ENCODE results near the gene CCDC3. TPM values are rescaled to one million over a fixed set of nuclear protein-coding genes. Genes with fewer than 3 reads are reported as not detected.

CCDC3 gene
- total and polyA plus RNA-seq, 2 of the 8 experiments (the other 6 are each of a cell fraction or from before 2014, with no cell fraction given) = 3.4 to 3.7 TPM

DNA sequence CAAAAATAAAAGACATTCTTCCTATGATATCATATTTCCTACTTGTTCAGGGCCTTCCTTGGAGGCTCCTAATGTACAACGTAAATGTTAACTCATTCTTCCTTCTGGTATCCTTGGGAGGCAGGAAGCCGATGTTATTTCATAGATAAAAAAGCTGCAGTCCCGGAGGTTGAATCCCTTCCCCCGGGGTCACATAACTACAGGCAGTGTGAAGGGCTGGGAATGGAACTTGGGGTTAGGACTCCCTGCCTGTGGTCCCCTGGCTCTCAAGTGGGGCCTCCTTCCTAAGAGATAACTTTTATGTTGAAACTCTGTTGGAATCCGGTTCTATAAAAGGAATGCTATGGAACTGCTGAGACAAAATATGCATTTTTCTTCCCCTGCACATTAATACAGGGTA, 14.9 kb upstream of the CCDC3 start:
- Histone ChIP-seq H3K27me3 (replicated peaks in 1 of 4; ENCODE audit: control insufficient read depth in 3 of 4, extremely low read depth in 1 of 4, insufficient read depth in 3 of 4, low read length in 3 of 4) (no peaks in the 10 kb centered on the region), H2AFZ (ENCODE audit: low read length) (no peak overlapping the region), H3K27ac (ENCODE audit: low read depth, low read length) (no peak overlapping the region), H3K4me2 (ENCODE audit: insufficient read depth in 1 of 2, low read depth in 2 of 2, low read length in 2 of 2) (no peak overlapping the region; a peak in 1 of 4 replicates), H2BK15ac (ENCODE audit: low read length) (no peak overlapping the region), H2BK20ac (ENCODE audit: low read length) (no peak overlapping the region), H3K79me2 (ENCODE audit: control insufficient read depth in 1 of 2, insufficient read depth in 2 of 2, low read length in 2 of 2) (no peaks in the 10 kb centered on the region), H3K4me1 (replicated peaks in 1 of 4; ENCODE audit: control insufficient read depth in 3 of 4, insufficient read depth in 4 of 4, low read length in 3 of 4) (no peaks in the 10 kb centered on the region), H3K56ac (replicated peaks; ENCODE audit: insufficient read length, low read depth, low read length) (no peak overlapping the region), H3K14ac (ENCODE audit: insufficient read length) (no peak overlapping the region), H2AK5ac (ENCODE audit: low read depth, low read length) (no peak overlapping the region), H3K36me3 (ENCODE audit: control insufficient read depth in 2 of 4, insufficient read depth in 4 of 4, low read length in 3 of 4) (no peaks in the 10 kb centered on the region), H3K18ac (ENCODE audit: extremely low read depth, low read length) (no peak overlapping the region), H3K23me2 (ENCODE audit: low read depth, low read length) (no peaks in the 10 kb centered on the region), H4K8ac (ENCODE audit: extremely low read depth, insufficient read depth, low read length) (no peak overlapping the region), H3K9me3 (ENCODE audit: insufficient read depth in 2 of 2, low read depth in 1 of 2, low read length in 1 of 2) (no peaks in the 10 kb centered on the region), H2BK12ac (ENCODE audit: low read depth, low read length) (no peak overlapping the region), H3K4me3 (ENCODE audit: extremely low read depth in 1 of 4, insufficient read depth in 2 of 4, low read depth in 3 of 4, low read length in 4 of 4) (no peak overlapping the region), H2BK120ac (replicated peaks; ENCODE audit: low read depth, low read length) (no peak overlapping the region), H3K9ac (replicated peaks in 1 of 4; ENCODE audit: extremely low read depth in 1 of 4, low read depth in 3 of 4, low read length in 3 of 4) (no peak overlapping the region), H3K79me1 (ENCODE audit: low read depth, low read length) (no peaks in the 10 kb centered on the region), H2BK5ac (ENCODE audit: low read depth, low read length) (no peak overlapping the region), H4K5ac (ENCODE audit: insufficient read length, low read depth, low read length) (no peak overlapping the region), H3K4ac (replicated peaks; ENCODE audit: insufficient read length, low read depth, low read length) (no peak overlapping the region), H4K91ac (replicated peaks; ENCODE audit: insufficient read length, low read length) (no peak overlapping the region), H4K20me1 (replicated peaks in 1 of 2; ENCODE audit: control insufficient read depth in 1 of 2, insufficient read depth in 2 of 2, low read length in 2 of 2) (no peaks in the 10 kb centered on the region), H3K23ac (ENCODE audit: insufficient read length) (no peak overlapping the region)
- FAIRE-seq (no peak), DNase-seq (ENCODE audit: low read depth in 1 of 2, low spot score in 2 of 2) (no peak)
- ChIA-PET POLR2A (ENCODE audit: partially characterized antibody) (no interaction called here), CTCF (ENCODE audit: partially characterized antibody) (interaction anchor here (0.6 to 1.8 kb wide), 2 partner anchors 113 to 114 kb away, joined by 3 to 6 read pairs; no protein-coding TSS in a partner anchor)
- 75% methylated on average over 5 of the region's 5 CpGs; no CpG with 5 or more reads in 1 of the 2 experiments for WGBS, 2 experiments (ENCODE audit: extremely low coverage in 1 of 2, insufficient coverage in 1 of 2, insufficient read length in 1 of 2, insufficient replicate concordance in 2 of 2, low coverage in 1 of 2, low lambda C conversion rate in 2 of 2, missing lambda C conversion rate in 1 of 2)
- TF ChIP-seq BRCA1 (IDR thresholded peaks at IDR 0.05; ENCODE audit: low read depth, low read length) (no peak), KDM4A (IDR thresholded peaks at IDR 0.05; ENCODE audit: low read depth, low read length, severe bottlenecking) (no peak), GTF2F1 (IDR thresholded peaks at IDR 0.05; ENCODE audit: borderline replicate concordance, low read depth, low read length) (no peak), KDM5A (IDR thresholded peaks at IDR 0.05; ENCODE audit: low read length) (no peak), EGR1 (IDR thresholded peaks at IDR 0.05; ENCODE audit: borderline replicate concordance, low read depth, low read length) (no peak), NANOG (IDR thresholded peaks at IDR 0.05; ENCODE audit: insufficient read depth, low read depth, low read length, poor library complexity, severe bottlenecking) (no peak), NRF1 (IDR thresholded peaks at IDR 0.05; ENCODE audit: low read depth, low read length) (no peak), ZNF274 (IDR thresholded peaks at IDR 0.05; ENCODE audit: borderline replicate concordance, extremely low read depth, low read length) (no peak), CEBPB (IDR thresholded peaks at IDR 0.05; ENCODE audit: low read depth, low read length) (no peak), ASH2L (IDR thresholded peaks at IDR 0.05; ENCODE audit: low read length) (no peak), CHD2 (IDR thresholded peaks at IDR 0.05; ENCODE audit: low read length) (no peak)
- TF ChIP-seq, protein P1, sequence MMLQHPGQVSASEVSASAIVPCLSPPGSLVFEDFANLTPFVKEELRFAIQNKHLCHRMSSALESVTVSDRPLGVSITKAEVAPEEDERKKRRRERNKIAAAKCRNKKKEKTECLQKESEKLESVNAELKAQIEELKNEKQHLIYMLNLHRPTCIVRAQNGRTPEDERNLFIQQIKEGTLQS (IDR thresholded peaks at IDR 0.05; ENCODE audit: insufficient read depth, low read depth, low read length) = no peak
- TF ChIP-seq, protein P2, sequence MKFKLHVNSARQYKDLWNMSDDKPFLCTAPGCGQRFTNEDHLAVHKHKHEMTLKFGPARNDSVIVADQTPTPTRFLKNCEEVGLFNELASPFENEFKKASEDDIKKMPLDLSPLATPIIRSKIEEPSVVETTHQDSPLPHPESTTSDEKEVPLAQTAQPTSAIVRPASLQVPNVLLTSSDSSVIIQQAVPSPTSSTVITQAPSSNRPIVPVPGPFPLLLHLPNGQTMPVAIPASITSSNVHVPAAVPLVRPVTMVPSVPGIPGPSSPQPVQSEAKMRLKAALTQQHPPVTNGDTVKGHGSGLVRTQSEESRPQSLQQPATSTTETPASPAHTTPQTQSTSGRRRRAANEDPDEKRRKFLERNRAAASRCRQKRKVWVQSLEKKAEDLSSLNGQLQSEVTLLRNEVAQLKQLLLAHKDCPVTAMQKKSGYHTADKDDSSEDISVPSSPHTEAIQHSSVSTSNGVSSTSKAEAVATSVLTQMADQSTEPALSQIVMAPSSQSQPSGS (IDR thresholded peaks at IDR 0.05; ENCODE audit: low read length) = no peak

All from H1 (cell line).